Ureter (tissue), 1 donor: ENCODE results near the gene SLIT2. TPM values are rescaled to one million over a fixed set of nuclear protein-coding genes. Genes with fewer than 3 reads are reported as not detected.

ENCODE experiments used
- DNase-seq: peaks from one replicate; pipeline ENCODE4 v3.0.0-alpha.2; 2020; ENCODE audit warnings: low spot score
- total RNA-seq: library from RNA; stranded (reverse); gene quantifications from one replicate; pipeline ENCODE4 v1.2.4, GENCODE V29; 2023
- donor health status: DM: yes; HTN: yes; CAD: no.

The SLIT2 gene
- total RNA-seq, 1 donor from 2014 or later: 38.1 TPM

- DNase-seq: no peak
These were observed 14.7 kb downstream of the SLIT2 start for GRCh38 chr4:20266215-20267082.

- DNase-seq: no peak
These were observed 16.3 kb downstream of the SLIT2 start for GRCh38 chr4:20268028-20268427.

- no peak for DNase-seq
These were observed 17.6 kb downstream of the SLIT2 start for GRCh38 chr4:20269320-20269719.

- no peak for DNase-seq
These were observed 20.2 kb downstream of the SLIT2 start for GRCh38 chr4:20271950-20272349.

GRCh38 chr4:20272411-20272872 is 20.7 kb downstream of the SLIT2 start:
- no peak for DNase-seq

- no peak for DNase-seq
These were observed 22.1 kb downstream of the SLIT2 start for GRCh38 chr4:20273793-20274192.

- DNase-seq: no peak
These were observed 25.1 kb downstream of the SLIT2 start for GRCh38 chr4:20276848-20277247.

- no peak for DNase-seq
These were observed 26.5 kb downstream of the SLIT2 start for GRCh38 chr4:20278195-20278594.

GRCh38 chr4:20279381-20279780 is 27.7 kb downstream of the SLIT2 start:
- DNase-seq: no peak

- DNase-seq: no peak
These were observed 29.7 kb downstream of the SLIT2 start for GRCh38 chr4:20281453-20281852.

GRCh38 chr4:20283039-20283438 is 31.3 kb downstream of the SLIT2 start:
- DNase-seq: no peak

- no peak for DNase-seq
These were observed 33.3 kb downstream of the SLIT2 start for GRCh38 chr4:20284990-20285389.

GRCh38 chr4:20287246-20287645 is 35.5 kb downstream of the SLIT2 start:
- no peak for DNase-seq

GRCh38 chr4:20288047-20288650 is 36.4 kb downstream of the SLIT2 start:
- DNase-seq: no peak

GRCh38 chr4:20288846-20289512 is 37.3 kb downstream of the SLIT2 start:
- DNase-seq: no peak

- DNase-seq: no peak
These were observed 38.1 kb downstream of the SLIT2 start for GRCh38 chr4:20289782-20290181.

GRCh38 chr4:20292739-20293138 is 41.0 kb downstream of the SLIT2 start:
- no peak for DNase-seq

- no peak for DNase-seq
These were observed 45.6 kb downstream of the SLIT2 start for GRCh38 chr4:20297261-20297660.

- no peak for DNase-seq
These were observed 46.1 kb downstream of the SLIT2 start for GRCh38 chr4:20297783-20298182.

GRCh38 chr4:20298455-20298854 is 46.8 kb downstream of the SLIT2 start:
- no peak for DNase-seq

- no peak for DNase-seq
These were observed 47.3 kb downstream of the SLIT2 start for GRCh38 chr4:20298986-20299385.

- no peak for DNase-seq
These were observed 47.8 kb downstream of the SLIT2 start for GRCh38 chr4:20299515-20299914.

- no peak for DNase-seq
These were observed 49.5 kb downstream of the SLIT2 start for GRCh38 chr4:20301161-20301560.
